ENCODE measurements around the gene RPS6KA5. TPM values are rescaled to one million over a fixed set of nuclear protein-coding genes. Genes with fewer than 3 reads are reported as not detected.
"Not testable (repeated sequence)": the region's sequence is repeated elsewhere in the genome, so short reads cannot be mapped to it uniquely, and the experiment has no call there.

The RPS6KA5 gene
- total RNA-seq, 2 donors from 2014 or later, result 15.2 to 19.2 TPM

- Histone ChIP-seq H3K27ac (no peak overlapping the region), H3K4me1 (no peaks in the 10 kb centered on the region), H3K9me3 (no peaks in the 10 kb centered on the region), H3K36me3 (no peaks in the 10 kb centered on the region), H3K9ac (ENCODE audit: low read depth in 2 of 2, low read length in 2 of 2) (no peak overlapping the region), H3K27me3 (no peaks in the 10 kb centered on the region), H3K4me3 (no peak overlapping the region)
- intact Hi-C loops (cut with DNase I), result no loop called here
- no peak for TF ChIP-seq CTCF (IDR thresholded peaks at IDR 0.05)
- DNase-seq, result no peak
Observed at GRCh38 chr14:90959344-90959743, 101.1 kb downstream of the RPS6KA5 start.

- Histone ChIP-seq H3K4me3 (no peak overlapping the region), H3K27me3 (no peaks in the 10 kb centered on the region), H3K36me3 (no peaks in the 10 kb centered on the region), H3K27ac (no peak overlapping the region), H3K9ac (ENCODE audit: low read depth in 2 of 2, low read length in 2 of 2) (no peak overlapping the region), H3K9me3 (no peaks in the 10 kb centered on the region), H3K4me1 (no peaks in the 10 kb centered on the region)
- no peak for TF ChIP-seq CTCF (IDR thresholded peaks at IDR 0.05)
- intact Hi-C loops (cut with DNase I), result no loop called here
- DNase-seq, result no peak
Observed at GRCh38 chr14:90956273-90956672, 104.2 kb downstream of the RPS6KA5 start.

GRCh38 chr14:90953643-90954042 lies 106.8 kb downstream of the RPS6KA5 start:
- H3K36me3 ChIP-seq; H3K4me1 ChIP-seq; H3K27ac ChIP-seq; H3K4me3 ChIP-seq; intact Hi-C loops (cut with DNase I); H3K27me3 ChIP-seq; H3K9me3 ChIP-seq; H3K9ac ChIP-seq (ENCODE audit: low read depth in 2 of 2, low read length in 2 of 2): not testable (repeated sequence)
- DNase-seq, result peak; percentile 76

DNA sequence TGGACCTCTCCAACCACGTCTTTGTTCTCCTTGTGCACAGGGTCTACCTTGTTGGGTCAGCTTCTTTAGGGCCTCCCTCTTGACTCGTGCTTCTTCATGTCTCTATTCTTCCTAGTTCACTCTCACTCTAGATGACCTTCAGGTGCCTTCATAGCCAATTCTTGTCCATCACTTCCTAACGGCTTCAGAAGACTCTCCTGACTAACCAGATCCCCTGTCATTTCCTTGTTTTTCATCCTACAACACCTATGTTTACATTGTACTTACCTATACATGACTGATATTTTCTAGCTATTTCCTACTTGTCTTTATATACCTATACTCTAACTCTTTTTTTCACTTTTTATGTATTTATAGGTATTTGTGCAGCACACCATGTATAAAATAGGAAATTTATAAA lies 117.1 kb downstream of the RPS6KA5 start:
- Histone ChIP-seq H3K9ac (ENCODE audit: low read depth in 2 of 2, low read length in 2 of 2) (no peak overlapping the region), H3K4me1 (no peaks in the 10 kb centered on the region), H3K27ac (no peak overlapping the region), H3K9me3 (peaks cover 3% of the 10 kb centered on the region), H3K27me3 (no peaks in the 10 kb centered on the region), H3K36me3 (no peaks in the 10 kb centered on the region), H3K4me3 (no peak overlapping the region)
- intact Hi-C loops (cut with DNase I), result no loop called here
- no peak for TF ChIP-seq CTCF (IDR thresholded peaks at IDR 0.05)
- no peak for DNase-seq

DNA sequence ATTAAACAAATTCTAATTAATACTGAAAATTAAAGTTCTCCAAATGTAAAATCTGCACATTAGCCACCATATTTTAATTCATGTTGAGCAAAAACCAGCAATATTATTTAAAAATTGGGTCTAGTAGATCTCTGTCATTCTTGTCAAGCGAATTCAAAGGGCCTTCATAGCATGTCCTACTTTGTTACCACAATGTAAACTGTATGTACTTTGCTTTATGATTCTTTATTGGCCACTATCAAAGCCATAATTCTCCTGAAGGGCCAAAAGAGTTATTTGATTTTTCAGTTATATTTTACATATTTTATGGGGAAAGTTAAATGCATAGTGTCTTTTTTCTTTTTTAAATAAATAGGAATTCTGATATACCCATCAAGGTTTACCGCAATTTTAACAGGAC lies 117.9 kb downstream of the RPS6KA5 start:
- DNase-seq, result no peak
- intact Hi-C loops (cut with DNase I), result no loop called here
- no peaks in the 10 kb centered on the region for H3K36me3 ChIP-seq
- peaks cover 3% of the 10 kb centered on the region for H3K9me3 ChIP-seq
- H3K9ac ChIP-seq (ENCODE audit: low read depth in 2 of 2, low read length in 2 of 2), result no peak overlapping the region
- no peaks in the 10 kb centered on the region for H3K27me3 ChIP-seq
- H3K4me3 ChIP-seq, result no peak overlapping the region
- H3K27ac ChIP-seq, result no peak overlapping the region
- TF ChIP-seq CTCF (IDR thresholded peaks at IDR 0.05), result no peak
- no peaks in the 10 kb centered on the region for H3K4me1 ChIP-seq

- no peaks in the 10 kb centered on the region for H3K4me1 ChIP-seq
- intact Hi-C loops (cut with DNase I), result no loop called here
- no peak overlapping the region for H3K27ac ChIP-seq
- no peak overlapping the region for H3K9ac ChIP-seq (ENCODE audit: low read depth in 2 of 2, low read length in 2 of 2)
- H3K9me3 ChIP-seq, result peaks cover 3% of the 10 kb centered on the region
- no peaks in the 10 kb centered on the region for H3K27me3 ChIP-seq
- no peak overlapping the region for H3K4me3 ChIP-seq
- no peak for TF ChIP-seq CTCF (IDR thresholded peaks at IDR 0.05)
- DNase-seq, result no peak
- no peaks in the 10 kb centered on the region for H3K36me3 ChIP-seq
Observed at GRCh38 chr14:90941706-90942105, 118.7 kb downstream of the RPS6KA5 start.

All from colonic mucosa (tissue), 4 donors.